HG03175 (cell line): ENCODE results near the gene HABP4.

Experiments
- ATAC-seq: cut with Tn5 transposase; IDR thresholded peaks from one replicate; pipeline ENCODE4 v1.9.1; 2021; ENCODE audit warnings: mild to moderate bottlenecking, moderate library complexity; ENCODE audit not compliant: unreplicated experiment

Gene HABP4

DNA sequence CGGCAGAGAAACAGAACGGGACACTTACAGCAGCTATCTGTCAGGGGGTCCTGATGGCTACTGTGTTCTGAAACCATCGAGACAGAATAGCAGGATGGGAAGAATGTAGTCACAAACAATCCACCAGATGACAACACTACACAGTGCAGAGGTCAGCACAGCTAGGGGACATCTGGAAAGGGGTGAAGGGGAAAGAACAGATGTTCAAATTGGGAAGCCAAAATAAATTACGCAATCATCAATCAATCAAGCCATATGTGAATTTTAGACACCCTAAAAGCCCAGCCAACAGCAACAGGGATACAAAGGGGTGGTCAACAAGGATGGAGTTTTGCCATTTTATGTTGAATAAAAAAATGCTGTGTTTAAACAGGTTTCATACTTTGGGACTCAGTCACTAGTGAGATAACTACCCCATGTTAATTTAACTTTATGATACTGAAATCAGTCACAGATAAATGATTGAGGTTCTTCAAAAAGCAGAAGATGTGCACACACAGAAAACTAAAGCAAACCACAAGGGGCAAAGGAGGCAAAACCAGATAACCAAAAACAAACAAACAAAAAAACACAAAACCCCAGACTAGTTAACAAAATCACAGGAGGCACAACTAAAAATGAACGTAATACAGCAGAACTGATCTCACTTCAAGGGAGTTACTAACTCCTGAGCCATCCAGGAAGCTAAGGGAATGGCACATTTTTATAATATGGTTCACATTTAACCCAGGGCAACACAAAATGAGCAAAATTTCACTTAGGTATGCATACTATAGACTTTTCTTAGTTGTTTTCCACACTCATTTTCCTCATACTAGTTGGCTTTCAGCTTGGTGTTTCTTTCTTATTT is 65.9 kb downstream of the HABP4 start:
- ATAC-seq = no peak

DNA sequence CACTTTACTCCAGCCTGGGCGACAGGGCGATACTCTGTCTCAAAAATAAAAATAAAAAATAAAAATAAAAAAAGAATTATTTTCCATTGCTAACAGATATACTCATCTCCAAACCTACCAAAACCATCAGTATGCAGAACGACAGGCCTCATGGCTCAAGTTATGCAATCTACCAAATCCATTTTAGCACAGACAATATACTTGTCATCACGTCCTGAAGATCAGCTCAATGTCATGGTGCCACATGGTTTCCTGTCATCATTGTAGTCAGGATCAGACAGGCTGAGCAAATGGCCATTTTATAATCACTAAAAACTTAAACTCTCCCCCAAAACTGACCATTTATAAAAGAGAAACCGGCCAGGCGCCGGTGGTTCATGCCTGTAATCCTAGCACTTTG is 69.1 kb downstream of the HABP4 start:
- ATAC-seq = no peak

DNA sequence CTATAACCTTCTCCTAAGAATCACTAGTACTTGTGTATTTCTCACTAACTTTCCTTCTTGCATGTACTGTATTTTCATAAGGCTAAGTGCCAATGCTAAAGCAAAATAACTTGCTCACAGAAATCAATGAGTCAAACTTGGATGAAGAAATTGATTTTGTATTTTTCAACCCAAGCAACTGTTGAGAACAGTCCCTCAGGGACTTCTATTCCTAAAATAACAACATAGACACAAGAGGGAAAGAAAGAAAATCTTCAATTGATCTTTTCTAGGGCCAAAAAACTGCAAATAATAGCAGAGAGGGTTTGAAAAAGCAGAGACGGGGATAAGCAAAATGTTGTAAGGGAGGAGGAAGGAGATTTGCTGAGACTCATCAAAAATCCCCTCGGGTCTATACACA is 69.8 kb downstream of the HABP4 start:
- ATAC-seq = no peak

DNA sequence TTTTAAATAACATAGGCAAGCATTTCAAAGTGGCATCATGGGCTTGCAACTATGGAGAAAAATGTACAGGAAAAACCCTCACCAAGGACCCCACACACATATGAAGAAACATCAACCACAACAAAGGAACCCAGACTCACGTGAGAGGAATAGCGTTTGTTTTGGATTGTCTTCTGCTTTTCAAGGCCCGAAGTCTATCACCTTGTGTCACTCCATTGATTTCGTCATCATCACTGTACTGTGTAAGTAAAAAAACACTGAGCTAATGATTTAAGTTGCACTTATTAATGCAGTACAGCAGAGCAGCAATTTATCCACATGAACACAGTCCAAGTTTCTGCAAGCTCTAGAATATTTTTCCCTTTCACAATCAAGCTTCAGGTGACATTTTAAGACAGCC is 72.4 kb downstream of the HABP4 start:
- no peak for ATAC-seq

DNA sequence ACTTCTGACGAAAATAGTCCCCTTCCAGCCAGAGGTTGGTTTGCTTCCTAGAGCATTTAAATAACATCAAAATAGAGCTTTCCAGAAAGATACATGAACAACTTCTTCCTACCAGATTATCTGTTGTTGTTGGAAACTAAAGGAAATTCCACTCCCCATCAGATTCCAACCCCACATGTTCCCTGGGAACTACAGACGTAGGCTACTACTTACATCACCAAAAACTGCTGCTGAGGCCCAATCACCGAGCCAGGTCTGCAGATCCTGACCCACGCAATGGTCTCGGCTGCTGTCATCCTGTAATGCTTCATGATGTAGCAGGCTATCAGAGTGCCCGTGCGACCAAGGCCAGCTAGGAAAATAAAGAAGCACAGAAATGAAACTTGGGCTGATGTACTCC is 73.4 kb downstream of the HABP4 start:
- ATAC-seq = no peak

DNA sequence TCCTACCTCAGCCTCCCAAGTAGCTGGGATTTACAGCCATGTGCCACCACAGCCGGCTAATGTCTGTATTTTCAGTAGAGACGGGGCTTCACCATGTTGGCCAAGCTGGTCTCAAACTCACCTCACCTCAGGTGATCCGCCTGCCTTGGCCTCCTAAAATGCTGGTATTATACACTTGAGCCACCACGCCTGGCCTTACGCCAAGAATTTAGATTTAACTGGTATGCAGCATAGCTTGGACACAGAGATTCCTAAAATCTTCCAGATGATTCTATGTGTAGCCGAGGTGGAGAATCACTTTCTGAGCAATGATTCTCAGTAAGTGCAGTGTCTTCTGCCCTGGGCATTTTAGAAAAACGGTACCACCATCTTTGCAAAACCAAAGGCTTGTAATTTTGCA is 74.1 kb downstream of the HABP4 start:
- ATAC-seq = no peak

DNA sequence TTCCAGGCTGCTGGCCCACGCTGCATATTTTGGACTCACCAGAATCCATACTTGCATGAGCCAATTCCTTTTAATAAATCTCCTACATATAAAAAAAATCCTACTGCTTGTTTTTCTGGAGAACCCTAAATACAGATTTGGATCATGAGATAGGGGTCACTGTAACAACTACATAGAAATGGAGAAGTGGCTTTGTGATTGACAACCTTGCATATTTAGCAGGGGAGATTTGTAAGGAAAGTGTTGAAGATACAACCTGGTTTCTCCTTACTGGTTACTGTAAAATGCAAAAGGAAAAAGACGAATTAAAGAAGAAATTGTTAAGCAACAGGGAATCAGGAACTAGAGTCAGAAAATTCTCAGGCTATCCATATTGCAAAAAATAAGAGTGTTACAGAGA is 74.8 kb downstream of the HABP4 start:
- no peak for ATAC-seq

DNA sequence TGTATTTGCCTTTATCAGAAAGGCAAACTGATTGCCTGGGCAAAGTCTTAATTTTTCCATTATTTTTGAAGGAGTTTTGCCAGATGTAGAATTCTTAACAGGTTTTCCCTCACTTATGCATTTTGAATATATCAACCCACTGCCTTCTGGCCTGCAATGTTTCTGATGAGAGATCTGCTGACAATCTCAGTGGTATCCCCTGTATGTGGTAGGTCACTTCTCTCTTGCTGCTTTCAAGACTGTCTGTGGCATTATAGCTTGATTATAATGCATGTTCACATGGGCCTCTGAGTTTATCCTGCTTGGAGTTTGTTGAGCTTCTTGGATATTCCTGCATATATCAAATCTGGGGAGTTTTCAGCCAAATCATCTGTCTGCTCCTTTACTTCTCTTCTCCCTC is 82.2 kb downstream of the HABP4 start:
- no peak for ATAC-seq

DNA sequence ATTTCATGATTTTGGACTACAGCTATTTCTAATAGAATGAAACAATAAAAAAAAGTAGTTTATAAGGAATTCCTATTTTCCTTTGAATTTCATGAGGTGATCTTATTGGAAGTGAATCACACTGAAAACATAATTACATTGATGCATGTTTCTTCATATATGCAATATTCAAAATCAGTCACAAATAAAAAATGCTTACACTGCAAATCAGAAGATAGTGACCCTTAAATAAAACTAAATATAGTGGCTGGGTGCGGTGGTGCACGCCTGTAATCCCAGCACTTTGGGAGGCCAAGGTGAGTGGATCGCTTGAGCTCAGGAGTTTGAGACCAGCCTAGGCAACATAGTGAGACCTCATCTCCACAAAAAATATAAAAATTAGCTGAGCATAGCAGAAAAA is 90.1 kb downstream of the HABP4 start:
- no peak for ATAC-seq
